Chondrocyte (in vitro differentiated cells): Measurements from ENCODE around the gene ACSL1. TPM values are rescaled to one million over a fixed set of nuclear protein-coding genes. Genes with fewer than 3 reads are reported as not detected.

Experiments
- DNase-seq: peaks from one replicate; pipeline ENCODE4 v3.0.0; 2021; ENCODE audit warnings: mixed read lengths, low spot score
- H3K27ac Mint-ChIP-seq: one replicate; pipeline ENCODE4 v1.8.0; 2021; ENCODE audit warnings: mild to moderate bottlenecking, moderate library complexity, mixed read lengths; ENCODE audit not compliant: unreplicated experiment
- H3K27me3 Mint-ChIP-seq: 2 replicates; pipeline ENCODE4 v1.8.0; 2021; ENCODE audit warnings: low read depth, mixed read lengths
- H3K36me3 Mint-ChIP-seq: 2 replicates; pipeline ENCODE4 v1.8.0; 2021; ENCODE audit warnings: low read depth, mixed read lengths
- H3K4me1 Mint-ChIP-seq: 2 replicates; pipeline ENCODE4 v1.8.0; 2021; ENCODE audit warnings: low read depth, mild to moderate bottlenecking, mixed read lengths
- H3K4me3 Mint-ChIP-seq: one replicate; pipeline ENCODE4 v1.8.0; 2021; ENCODE audit warnings: mild to moderate bottlenecking, moderate library complexity, mixed read lengths; ENCODE audit not compliant: unreplicated experiment
- H3K9me3 Mint-ChIP-seq: 2 replicates; pipeline ENCODE4 v1.8.0; 2021; ENCODE audit warnings: low read depth, mixed read lengths
- CTCF ChIP-seq: fragments of 200-600 bp; sonication (generic); IDR thresholded peaks from 2 replicates; pipeline ENCODE4 v1.5.0; 2021; ENCODE audit warnings: antibody characterized with exemption, mild to moderate bottlenecking, moderate library complexity
- total RNA-seq: library from RNA; stranded (reverse); gene quantifications from 3 replicates; pipeline ENCODE4 v1.2.1, GENCODE V29; 2021

ACSL1 gene
- total RNA-seq, 1 donor from 2014 or later, result 41.2 TPM

DNA sequence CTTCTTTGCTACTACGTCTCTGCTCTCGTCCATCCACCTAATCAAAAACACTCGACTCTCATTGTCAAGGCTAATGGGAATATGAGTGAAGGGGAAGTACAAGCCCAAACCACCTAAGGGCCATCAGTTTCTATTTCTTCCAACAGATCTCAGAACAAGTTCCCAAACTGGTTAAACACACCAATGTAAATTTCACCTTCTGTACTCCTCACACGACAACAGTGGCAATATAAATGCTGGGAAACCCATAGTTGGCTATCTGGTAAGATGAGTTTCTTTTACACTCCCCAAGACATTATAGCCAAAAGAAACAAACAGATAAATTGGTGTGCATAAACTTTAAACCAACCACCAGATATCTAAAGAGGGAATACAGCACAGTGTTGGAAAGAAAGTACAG lies 21.9 kb downstream of the ACSL1 start:
- Mint-ChIP-seq H3K9me3 (no peaks in the 10 kb centered on the region), H3K4me1 (peaks cover 39% of the 10 kb centered on the region), H3K4me3 (no peak overlapping the region), H3K27me3 (no peaks in the 10 kb centered on the region), H3K36me3 (peaks cover 2% of the 10 kb centered on the region), H3K27ac (no peak overlapping the region)
- no peak for TF ChIP-seq CTCF
- no peak for DNase-seq

DNA sequence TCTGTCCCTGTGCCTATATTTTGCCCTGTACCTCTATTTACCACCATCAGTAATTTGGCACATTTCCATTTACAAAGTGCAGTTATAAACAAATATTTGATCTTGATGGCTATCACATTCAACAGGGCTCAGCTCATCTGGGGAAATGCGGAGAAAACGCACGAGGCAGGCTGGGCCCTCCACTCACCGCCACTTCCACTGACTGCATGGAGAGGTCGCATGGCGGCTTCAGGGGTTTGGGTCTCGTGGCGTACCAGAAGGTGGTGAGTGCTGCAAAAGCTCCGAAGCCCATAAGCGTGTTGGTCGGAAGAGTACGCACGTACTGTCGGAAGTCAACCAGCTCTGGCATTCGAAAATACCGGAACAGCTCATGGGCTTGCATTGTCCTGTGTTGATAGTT lies 22.6 kb downstream of the ACSL1 start:
- no peak for TF ChIP-seq CTCF
- Mint-ChIP-seq H3K36me3 (peaks cover 4% of the 10 kb centered on the region), H3K27me3 (no peaks in the 10 kb centered on the region), H3K4me1 (peaks cover 32% of the 10 kb centered on the region), H3K9me3 (no peaks in the 10 kb centered on the region), H3K4me3 (no peak overlapping the region), H3K27ac (no peak overlapping the region)
- no peak for DNase-seq

- no peak overlapping the region for H3K4me3 Mint-ChIP-seq
- TF ChIP-seq CTCF, result no peak
- peak overlapping the region; percentile 69 for H3K27ac Mint-ChIP-seq
- H3K4me1 Mint-ChIP-seq, result peaks cover 27% of the 10 kb centered on the region
- peaks cover 6% of the 10 kb centered on the region for H3K36me3 Mint-ChIP-seq
- no peaks in the 10 kb centered on the region for H3K9me3 Mint-ChIP-seq
- no peak for DNase-seq
- H3K27me3 Mint-ChIP-seq, result no peaks in the 10 kb centered on the region
Observed at GRCh38 chr4:184802697-184803015, 23.1 kb downstream of the ACSL1 start.

GRCh38 chr4:184801781-184802696 lies 23.7 kb downstream of the ACSL1 start:
- H3K27me3 Mint-ChIP-seq, result no peaks in the 10 kb centered on the region
- DNase-seq, result no peak

GRCh38 chr4:184798504-184798903 lies 27.3 kb downstream of the ACSL1 start:
- no peak for DNase-seq
- no peak for TF ChIP-seq CTCF
- H3K9me3 Mint-ChIP-seq, result no peaks in the 10 kb centered on the region
- no peak overlapping the region for H3K4me3 Mint-ChIP-seq
- peaks cover 34% of the 10 kb centered on the region for H3K4me1 Mint-ChIP-seq
- H3K36me3 Mint-ChIP-seq, result peaks cover 12% of the 10 kb centered on the region
- no peak overlapping the region for H3K27ac Mint-ChIP-seq
- no peaks in the 10 kb centered on the region for H3K27me3 Mint-ChIP-seq

More at GRCh38 chr4:184801781-184802696, 23.7 kb downstream of the ACSL1 start:
- H3K27ac Mint-ChIP-seq, result peak overlapping the region; percentile 69
- H3K36me3 Mint-ChIP-seq, result peaks cover 9% of the 10 kb centered on the region
- no peak for TF ChIP-seq CTCF
- peaks cover 26% of the 10 kb centered on the region for H3K4me1 Mint-ChIP-seq
- no peaks in the 10 kb centered on the region for H3K9me3 Mint-ChIP-seq
- H3K4me3 Mint-ChIP-seq, result no peak overlapping the region
